ENCODE data around the gene DCAF8. TPM values are rescaled to one million over a fixed set of nuclear protein-coding genes. Genes with fewer than 3 reads are reported as not detected.

Gene DCAF8
- total RNA-seq, 1 donor from 2014 or later: 64.6 TPM

- DNase-seq: no peak
These were observed 825 bp downstream of the DCAF8 start for GRCh38 chr1:160261556-160261892.

DNA sequence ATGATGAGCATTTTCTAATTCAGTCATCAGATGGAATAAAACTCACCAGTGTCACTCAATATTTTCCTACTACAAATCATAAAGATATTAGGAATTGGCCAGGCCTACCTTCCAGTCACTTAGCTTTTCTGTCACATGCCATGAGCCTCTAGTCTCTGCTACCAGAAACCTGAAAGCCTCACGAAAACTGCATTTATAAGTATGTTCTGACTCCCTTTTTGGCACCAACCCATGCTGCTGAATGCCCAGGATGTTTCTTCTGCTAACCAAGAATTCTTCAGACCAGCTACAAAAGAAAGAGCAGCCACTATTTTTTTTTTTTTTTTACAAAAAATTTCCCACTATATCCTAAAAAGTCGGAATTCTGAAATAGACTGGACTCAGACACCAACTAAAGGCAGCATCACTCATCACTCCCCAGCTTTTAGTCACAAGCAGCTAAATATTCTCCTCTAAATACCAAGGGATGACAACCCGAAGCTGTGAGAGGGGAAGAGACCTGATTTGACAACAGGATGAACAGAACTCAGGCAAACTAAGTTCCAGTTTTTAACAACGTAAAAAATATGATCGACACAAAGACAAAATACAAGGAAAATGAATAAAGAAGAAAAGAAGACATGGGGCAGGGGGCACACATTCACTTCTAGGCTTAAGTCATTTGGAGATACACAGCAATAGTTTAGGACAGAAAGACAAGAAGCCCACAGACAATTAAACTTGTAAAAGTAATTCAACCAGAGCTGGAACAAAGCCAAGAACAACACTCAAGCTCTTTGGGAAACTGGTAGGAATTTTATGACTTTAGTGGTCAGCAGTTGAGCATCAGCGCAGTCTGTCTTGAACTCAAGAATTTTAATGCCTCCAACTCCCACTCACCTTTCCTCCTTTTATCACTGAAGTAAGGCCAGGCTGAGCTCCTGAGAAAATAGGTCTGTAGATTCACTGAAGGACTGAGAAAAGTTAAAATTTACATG, 1.7 kb downstream of the DCAF8 start:
- no peak for DNase-seq

- DNase-seq: no peak
These were observed 4.1 kb downstream of the DCAF8 start for GRCh38 chr1:160258177-160258798.

GRCh38 chr1:160257411-160258015, 4.8 kb downstream of the DCAF8 start:
- no peak for DNase-seq

DNA sequence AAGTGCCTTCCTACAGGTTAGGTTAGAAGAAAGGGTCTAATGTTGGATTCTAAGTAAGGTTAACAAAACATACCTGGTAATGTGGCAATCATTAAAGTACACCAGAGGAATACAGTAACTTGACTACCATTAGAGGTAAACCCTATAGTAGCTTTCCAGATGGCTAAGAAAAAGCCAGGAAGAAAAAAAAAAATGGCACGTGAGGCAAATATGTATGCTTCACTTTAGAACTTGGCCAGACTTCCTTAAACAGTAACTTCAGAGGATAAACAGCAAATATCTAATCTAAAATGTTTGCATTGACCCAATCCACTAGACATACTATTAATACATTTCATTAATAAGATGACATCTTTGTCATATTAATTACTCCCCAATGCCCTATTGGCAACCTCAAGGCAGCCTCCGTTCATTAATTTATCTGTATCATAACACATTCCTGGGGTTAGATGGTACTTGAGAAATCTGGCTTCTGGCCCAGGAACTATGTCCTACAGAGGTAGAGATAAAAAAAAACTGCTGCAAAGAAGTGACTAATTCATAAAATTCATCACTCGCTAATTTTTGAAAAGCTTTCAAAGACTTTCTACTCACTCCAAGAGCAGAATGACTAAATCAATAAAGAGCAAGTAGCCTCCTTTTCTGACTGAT, 5.8 kb downstream of the DCAF8 start:
- no peak for DNase-seq

GRCh38 chr1:160255781-160256300, 6.5 kb downstream of the DCAF8 start:
- DNase-seq: no peak

GRCh38 chr1:160251687-160252526, 10.4 kb downstream of the DCAF8 start:
- DNase-seq: peak; percentile 48

GRCh38 chr1:160251011-160251410, 11.3 kb downstream of the DCAF8 start:
- DNase-seq: no peak

DNA sequence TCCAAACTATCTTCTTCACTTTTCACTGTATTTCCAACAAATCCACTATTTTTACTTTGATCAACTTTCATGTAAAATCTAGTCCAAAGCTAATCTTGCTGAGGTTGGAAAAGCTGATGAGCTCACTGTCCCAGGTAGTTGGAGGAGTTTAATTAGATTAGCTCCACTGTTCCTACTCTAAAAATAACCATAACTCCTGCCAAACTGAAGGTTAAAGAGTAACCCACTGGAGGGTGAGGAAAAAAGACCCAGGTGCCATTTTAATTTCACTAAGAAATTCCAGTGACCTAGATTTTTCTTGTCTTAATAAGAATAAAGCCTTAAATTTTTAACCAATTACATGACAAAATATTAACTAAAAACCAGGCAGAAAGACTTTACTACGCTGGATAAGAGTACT, 15.3 kb downstream of the DCAF8 start:
- DNase-seq: no peak

GRCh38 chr1:160245434-160245833, 16.9 kb downstream of the DCAF8 start:
- DNase-seq: no peak

DNA sequence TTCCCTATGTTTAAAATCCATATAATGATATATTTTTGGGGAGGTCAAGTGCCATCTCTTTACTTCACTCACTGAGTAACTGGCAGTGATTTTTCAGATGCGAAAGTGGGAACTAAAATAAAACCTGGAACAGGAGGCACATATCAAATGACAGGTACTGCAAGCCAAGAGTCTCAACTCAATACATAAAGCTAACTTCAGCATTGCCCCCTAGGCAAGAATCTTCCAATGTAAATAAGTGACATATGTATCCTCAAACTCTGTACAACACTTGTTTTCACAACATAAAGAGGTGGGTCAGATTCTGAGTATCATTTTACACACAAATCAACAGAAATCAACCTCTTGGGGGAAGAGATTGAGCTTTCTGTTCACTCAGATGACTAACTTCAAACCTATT, 18.1 kb downstream of the DCAF8 start:
- no peak for DNase-seq

GRCh38 chr1:160243767-160244166, 18.6 kb downstream of the DCAF8 start:
- no peak for DNase-seq

DNA sequence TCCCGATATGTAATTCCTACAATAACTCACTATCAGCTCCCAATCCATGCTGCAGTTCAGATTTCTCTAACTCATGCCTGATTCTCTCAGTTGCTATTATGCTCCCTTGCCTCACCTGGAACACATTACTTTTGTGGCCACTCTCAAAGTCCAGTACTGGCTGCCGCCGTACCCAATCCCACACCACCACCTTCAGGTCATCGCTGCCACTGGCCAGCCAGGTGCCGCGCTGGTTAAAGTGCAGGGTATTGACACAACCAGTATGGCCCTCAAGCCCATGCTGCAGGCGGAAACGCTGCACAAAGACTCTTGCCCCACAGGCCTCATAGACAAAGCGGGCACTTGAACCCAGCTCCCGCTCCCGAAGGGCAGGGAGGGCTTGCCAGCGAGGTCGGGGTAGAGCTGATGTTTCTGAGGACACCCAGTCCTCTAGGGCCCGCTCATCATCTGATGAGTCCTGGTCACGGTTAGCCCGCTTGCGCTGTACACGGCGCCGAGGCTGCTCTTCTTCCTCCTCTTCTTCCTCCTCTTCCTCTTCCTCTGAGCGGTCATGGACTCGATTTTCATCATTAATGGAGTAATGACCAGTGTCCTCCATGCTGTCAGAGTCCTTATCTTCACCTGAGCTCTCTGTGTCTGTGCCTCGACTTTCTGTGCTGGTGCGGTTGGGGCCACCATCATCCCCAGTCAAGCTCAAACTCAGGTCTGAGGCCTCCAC, 22.6 kb downstream of the DCAF8 start:
- DNase-seq: no peak

DNA sequence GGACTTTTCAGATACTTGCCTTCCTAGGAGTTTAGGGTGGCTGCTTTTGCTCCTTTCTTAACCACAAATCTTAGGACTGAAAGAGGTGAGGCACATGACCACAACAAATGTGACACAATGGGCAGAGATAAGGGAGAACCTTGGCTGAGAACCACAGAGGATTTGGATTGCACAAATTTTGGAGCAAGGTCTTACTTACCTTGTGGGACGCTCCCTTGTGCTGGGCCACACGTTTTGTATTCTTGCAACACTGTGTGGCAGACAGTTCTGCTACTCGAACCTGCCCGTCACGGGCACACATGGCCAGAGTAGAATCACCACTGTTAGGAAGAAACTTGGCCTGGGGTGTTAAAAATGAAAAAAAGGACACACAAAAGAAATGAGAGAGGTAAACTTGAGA, 23.9 kb downstream of the DCAF8 start:
- no peak for DNase-seq

DNA sequence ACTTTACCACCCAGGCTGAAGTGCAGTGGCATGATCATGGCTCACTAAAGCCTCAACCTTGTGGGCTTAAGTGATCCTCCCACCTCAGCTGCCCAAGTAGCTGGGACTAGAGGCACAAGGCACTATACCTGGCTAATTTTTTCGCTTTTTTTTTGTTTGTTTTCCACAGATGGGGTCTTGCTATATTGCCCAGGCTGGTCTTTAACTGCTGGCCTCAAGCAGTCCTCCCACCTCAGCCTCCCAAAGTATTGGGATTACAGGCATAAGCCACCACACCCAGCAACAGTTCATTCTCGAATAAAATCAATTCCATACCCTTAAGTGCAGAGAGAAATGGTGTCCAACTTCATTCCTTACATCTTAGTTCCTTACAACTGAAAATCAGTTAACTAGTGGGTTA, 24.8 kb downstream of the DCAF8 start:
- DNase-seq: no peak

- DNase-seq: no peak
These were observed 25.5 kb downstream of the DCAF8 start for GRCh38 chr1:160236806-160237205.

GRCh38 chr1:160232911-160233310, 29.4 kb downstream of the DCAF8 start:
- no peak for DNase-seq

- no peak for DNase-seq
These were observed 33.9 kb downstream of the DCAF8 start for GRCh38 chr1:160228431-160228830.

- no peak for DNase-seq
These were observed 34.8 kb downstream of the DCAF8 start for GRCh38 chr1:160227561-160227960.

GRCh38 chr1:160227034-160227433, 35.3 kb downstream of the DCAF8 start:
- no peak for DNase-seq

DNA sequence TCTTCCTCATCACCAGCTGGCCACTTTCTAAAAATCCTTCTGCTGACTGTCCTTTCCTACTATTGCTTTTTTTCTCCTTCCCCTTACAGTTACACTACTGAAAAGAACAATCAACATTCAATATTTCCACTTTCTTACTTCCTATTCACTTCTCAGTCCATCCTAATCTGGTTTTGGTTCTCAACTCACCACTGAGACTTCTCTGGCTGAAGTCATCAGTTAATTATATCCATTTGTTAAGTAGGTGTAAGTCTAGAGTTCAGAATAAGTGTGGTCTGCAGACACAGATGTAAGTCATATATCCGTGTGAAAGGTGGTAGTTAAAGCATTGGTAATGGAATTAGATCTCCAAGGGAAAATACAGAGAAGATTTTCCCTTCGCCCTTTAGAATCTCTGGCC, 35.7 kb downstream of the DCAF8 start:
- DNase-seq: no peak
